GM06990 (cell line): Measurements from ENCODE around the gene RFXANK.
"Not testable (repeated sequence)": the region's sequence is repeated elsewhere in the genome, so short reads cannot be mapped to it uniquely, and the experiment has no call there.

Experiments
- DNase-seq: peaks from one replicate; pipeline ENCODE4 v3.0.0-alpha.2; 2011; ENCODE audit not compliant: insufficient read length; ENCODE audit errors: extremely low read depth
- H3K27me3 ChIP-seq: replicated peaks from 2 replicates; pipeline ENCODE4 v1.6.0; 2011; ENCODE audit warnings: low read length; ENCODE audit not compliant: control insufficient read depth, insufficient read depth
- H3K36me3 ChIP-seq: 2 replicates; pipeline ENCODE4 v1.5.1; 2011; ENCODE audit warnings: low read length; ENCODE audit not compliant: control insufficient read depth, insufficient read depth
- H3K4me3 ChIP-seq: replicated peaks from 2 replicates; pipeline ENCODE4 v1.5.1; 2011; ENCODE audit warnings: low read depth, mild to moderate bottlenecking, control low read depth, low read length
- TF ChIP-seq, protein P1 (sequence below): IDR thresholded peaks from 2 replicates; pipeline ENCODE4 v1.5.1; 2011; ENCODE audit warnings: low read length, control low read depth, mild to moderate bottlenecking, inconsistent platforms; ENCODE audit not compliant: insufficient read depth, poor library complexity, severe bottlenecking

The RFXANK gene

GRCh38 chr19:19171821-19172532 is 20.1 kb upstream of the RFXANK start:
- no peaks in the 10 kb centered on the region for H3K27me3 ChIP-seq
- no peak overlapping the region for H3K4me3 ChIP-seq
- DNase-seq = peak; percentile 66
- peaks cover 5% of the 10 kb centered on the region for H3K36me3 ChIP-seq
- TF ChIP-seq, protein P1, sequence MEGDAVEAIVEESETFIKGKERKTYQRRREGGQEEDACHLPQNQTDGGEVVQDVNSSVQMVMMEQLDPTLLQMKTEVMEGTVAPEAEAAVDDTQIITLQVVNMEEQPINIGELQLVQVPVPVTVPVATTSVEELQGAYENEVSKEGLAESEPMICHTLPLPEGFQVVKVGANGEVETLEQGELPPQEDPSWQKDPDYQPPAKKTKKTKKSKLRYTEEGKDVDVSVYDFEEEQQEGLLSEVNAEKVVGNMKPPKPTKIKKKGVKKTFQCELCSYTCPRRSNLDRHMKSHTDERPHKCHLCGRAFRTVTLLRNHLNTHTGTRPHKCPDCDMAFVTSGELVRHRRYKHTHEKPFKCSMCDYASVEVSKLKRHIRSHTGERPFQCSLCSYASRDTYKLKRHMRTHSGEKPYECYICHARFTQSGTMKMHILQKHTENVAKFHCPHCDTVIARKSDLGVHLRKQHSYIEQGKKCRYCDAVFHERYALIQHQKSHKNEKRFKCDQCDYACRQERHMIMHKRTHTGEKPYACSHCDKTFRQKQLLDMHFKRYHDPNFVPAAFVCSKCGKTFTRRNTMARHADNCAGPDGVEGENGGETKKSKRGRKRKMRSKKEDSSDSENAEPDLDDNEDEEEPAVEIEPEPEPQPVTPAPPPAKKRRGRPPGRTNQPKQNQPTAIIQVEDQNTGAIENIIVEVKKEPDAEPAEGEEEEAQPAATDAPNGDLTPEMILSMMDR = no peak

GRCh38 chr19:19173243-19173642 is 18.8 kb upstream of the RFXANK start:
- H3K4me3 ChIP-seq, DNase-seq, H3K27me3 ChIP-seq, H3K36me3 ChIP-seq: not testable (repeated sequence)

DNA sequence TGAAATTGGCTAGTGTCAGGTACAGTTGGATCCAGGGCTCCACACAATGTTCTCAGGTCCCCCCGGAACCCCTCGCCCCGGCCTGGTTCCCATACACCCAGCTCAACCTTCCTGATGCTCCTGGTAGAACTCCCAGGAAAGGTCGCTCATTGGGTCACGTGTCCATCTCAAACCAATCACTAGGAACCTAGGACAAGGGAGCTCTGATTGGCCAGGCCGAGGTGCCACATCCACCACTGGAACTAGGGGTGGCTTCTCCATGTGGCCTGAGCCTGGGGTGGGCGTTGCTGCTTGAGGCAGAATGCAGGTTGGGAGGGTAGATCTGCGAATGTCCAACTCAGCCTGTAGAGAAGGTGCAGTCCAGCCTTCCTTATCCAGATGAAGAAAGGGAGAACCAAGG is 15.1 kb upstream of the RFXANK start:
- Histone ChIP-seq H3K27me3 (no peaks in the 10 kb centered on the region), H3K4me3 (no peak overlapping the region), H3K36me3 (peaks cover 23% of the 10 kb centered on the region)
- no peak for DNase-seq
- TF ChIP-seq, protein P1 = no peak

DNA sequence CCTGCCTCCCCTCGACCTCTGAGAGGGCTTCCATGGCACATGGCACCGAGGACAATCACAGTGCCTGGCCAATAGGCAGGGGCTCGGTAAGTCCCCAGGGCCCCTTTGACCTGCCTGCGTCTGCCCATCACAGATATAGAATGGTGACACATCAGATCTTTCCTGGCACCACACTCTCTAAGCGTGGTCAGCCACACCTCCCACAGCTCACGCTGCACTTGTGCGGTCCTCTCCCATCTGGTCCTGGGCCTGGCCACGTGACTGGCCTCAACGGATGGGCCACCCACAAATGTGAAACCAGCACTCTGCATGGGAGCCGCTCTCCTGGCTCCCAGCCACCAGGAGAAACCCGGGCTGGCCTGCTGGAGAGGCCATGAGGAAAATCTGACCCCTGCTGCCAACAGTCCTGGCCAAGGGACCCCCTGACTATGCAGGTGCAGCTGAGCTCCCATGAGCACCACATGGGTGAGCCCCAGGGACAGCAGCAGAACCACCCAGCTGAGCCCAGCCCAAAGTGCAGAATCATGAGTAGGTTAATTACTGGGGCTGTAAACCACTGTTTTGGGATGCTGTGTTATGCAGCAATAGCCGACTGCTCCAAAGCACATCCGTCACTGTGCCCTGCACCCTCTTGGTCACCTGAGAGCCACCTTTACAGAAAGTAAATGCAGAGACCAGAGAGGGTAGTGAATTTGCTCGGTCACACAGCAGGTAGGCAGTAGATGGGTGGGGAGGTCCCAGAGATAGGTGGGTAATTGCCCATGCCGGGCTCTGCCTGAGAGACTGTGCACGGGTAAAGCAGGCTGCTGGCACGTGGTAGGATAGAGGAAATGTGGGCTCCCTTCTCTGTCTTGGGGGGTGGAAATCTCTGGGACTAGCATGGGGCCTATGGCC is 12.3 kb upstream of the RFXANK start:
- TF ChIP-seq, protein P1 = no peak
- peaks cover 28% of the 10 kb centered on the region for H3K36me3 ChIP-seq
- no peak overlapping the region for H3K4me3 ChIP-seq
- no peak for DNase-seq
- no peaks in the 10 kb centered on the region for H3K27me3 ChIP-seq

DNA sequence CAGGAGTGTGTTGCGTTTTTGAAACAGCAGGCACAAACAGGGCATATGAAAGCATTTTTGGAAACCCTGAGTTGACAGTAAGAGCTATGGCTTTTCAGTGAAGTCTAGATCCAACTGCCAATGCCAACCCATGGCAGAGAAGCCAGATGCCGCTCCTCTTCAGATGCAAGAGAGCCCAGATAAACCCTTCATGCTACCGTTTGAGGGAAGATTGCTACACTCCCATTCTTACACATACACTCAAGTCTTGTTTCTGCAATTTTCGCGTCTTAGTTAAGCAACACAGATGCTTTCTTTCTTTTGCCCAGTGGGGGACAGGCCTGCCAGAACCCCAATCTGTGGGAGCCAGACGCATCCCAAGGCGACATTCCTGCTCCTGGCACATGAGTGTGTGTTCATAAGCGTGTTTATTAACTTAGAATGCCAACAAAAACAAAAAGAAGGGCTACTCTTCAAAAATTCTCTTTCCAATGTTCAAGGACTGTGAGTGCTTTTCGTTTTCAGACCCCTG is 10.5 kb upstream of the RFXANK start:
- TF ChIP-seq, protein P1 = no peak
- no peak overlapping the region for H3K4me3 ChIP-seq
- peaks cover 32% of the 10 kb centered on the region for H3K36me3 ChIP-seq
- no peak for DNase-seq
- H3K27me3 ChIP-seq = no peaks in the 10 kb centered on the region
